Glutamatergic neuron (in vitro differentiated cells): Measurements from ENCODE around the gene VWA7. TPM values are rescaled to one million over a fixed set of nuclear protein-coding genes. Genes with fewer than 3 reads are reported as not detected.
"Not testable (repeated sequence)": the region's sequence is repeated elsewhere in the genome, so short reads cannot be mapped to it uniquely, and the experiment has no call there.

Source experiments
- DNase-seq: peaks from one replicate; pipeline ENCODE4 v3.0.0; 2022
- H3K27ac Mint-ChIP-seq: one replicate; pipeline ENCODE4 v1.8.0; 2020; ENCODE audit warnings: mild to moderate bottlenecking, mixed read lengths, inconsistent platforms; ENCODE audit not compliant: unreplicated experiment
- H3K27me3 Mint-ChIP-seq: one replicate; pipeline ENCODE4 v1.8.0; 2020; ENCODE audit warnings: mild to moderate bottlenecking, moderate library complexity, mixed read lengths, inconsistent platforms; ENCODE audit not compliant: unreplicated experiment
- H3K36me3 Mint-ChIP-seq: one replicate; pipeline ENCODE4 v1.8.0; 2020; ENCODE audit warnings: mild to moderate bottlenecking, mixed read lengths, inconsistent platforms; ENCODE audit not compliant: unreplicated experiment
- H3K4me1 Mint-ChIP-seq: one replicate; pipeline ENCODE4 v1.8.0; 2020; ENCODE audit warnings: mild to moderate bottlenecking, low read depth, mixed read lengths, inconsistent platforms; ENCODE audit not compliant: unreplicated experiment
- H3K4me3 Mint-ChIP-seq: one replicate; pipeline ENCODE4 v1.8.0; 2020; ENCODE audit warnings: mild to moderate bottlenecking, mixed read lengths, inconsistent platforms; ENCODE audit not compliant: unreplicated experiment
- H3K9me3 Mint-ChIP-seq: one replicate; pipeline ENCODE4 v1.8.0; 2020; ENCODE audit warnings: mild to moderate bottlenecking, moderate library complexity, mixed read lengths, inconsistent platforms; ENCODE audit not compliant: unreplicated experiment
- total RNA-seq: library from RNA; stranded (reverse); fragmentation: NEBNext Ultra II Directional; extraction: Animal tissue kit (Norgen Biotek cat#: 25700); gene quantifications from one replicate; pipeline ENCODE4 v1.2.1, GENCODE V29; 2021; ENCODE audit not compliant: unreplicated experiment
- TF ChIP-seq, protein P1 (sequence below): fragments of 200-600 bp; sonication (generic); IDR thresholded peaks from one replicate; pipeline ENCODE4 v1.5.0; 2021; ENCODE audit not compliant: partially characterized antibody, unreplicated experiment

Gene VWA7
- total RNA-seq, 1 donor from 2014 or later: 3.2 TPM

DNA sequence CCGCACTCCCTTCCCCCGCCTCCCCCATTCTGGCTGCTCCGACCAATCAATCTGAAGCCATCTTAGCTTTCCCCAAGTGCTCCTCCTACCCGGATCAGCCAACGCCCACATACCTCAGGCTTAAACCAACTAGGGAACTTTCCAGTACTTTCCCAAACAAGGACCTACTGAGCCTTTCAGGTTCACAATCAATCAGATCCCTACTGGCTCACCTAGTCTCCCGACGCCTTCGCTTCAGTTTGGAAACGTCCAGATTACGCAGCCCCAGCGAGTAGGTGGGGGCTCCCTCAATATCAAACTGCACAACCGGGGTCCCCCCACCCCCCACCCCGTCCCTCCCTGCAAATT, 37.5 kb upstream of the VWA7 start:
- Mint-ChIP-seq H3K36me3 (peaks cover 4% of the 10 kb centered on the region), H3K27me3 (peaks cover 4% of the 10 kb centered on the region), H3K4me3 (peak overlapping the region; percentile 90), H3K9me3 (peaks cover 10% of the 10 kb centered on the region), H3K27ac (peak overlapping the region; percentile 89), H3K4me1 (peaks cover 8% of the 10 kb centered on the region)
- DNase-seq: peak; percentile 69
- TF ChIP-seq, protein P1, sequence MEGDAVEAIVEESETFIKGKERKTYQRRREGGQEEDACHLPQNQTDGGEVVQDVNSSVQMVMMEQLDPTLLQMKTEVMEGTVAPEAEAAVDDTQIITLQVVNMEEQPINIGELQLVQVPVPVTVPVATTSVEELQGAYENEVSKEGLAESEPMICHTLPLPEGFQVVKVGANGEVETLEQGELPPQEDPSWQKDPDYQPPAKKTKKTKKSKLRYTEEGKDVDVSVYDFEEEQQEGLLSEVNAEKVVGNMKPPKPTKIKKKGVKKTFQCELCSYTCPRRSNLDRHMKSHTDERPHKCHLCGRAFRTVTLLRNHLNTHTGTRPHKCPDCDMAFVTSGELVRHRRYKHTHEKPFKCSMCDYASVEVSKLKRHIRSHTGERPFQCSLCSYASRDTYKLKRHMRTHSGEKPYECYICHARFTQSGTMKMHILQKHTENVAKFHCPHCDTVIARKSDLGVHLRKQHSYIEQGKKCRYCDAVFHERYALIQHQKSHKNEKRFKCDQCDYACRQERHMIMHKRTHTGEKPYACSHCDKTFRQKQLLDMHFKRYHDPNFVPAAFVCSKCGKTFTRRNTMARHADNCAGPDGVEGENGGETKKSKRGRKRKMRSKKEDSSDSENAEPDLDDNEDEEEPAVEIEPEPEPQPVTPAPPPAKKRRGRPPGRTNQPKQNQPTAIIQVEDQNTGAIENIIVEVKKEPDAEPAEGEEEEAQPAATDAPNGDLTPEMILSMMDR: no peak

DNA sequence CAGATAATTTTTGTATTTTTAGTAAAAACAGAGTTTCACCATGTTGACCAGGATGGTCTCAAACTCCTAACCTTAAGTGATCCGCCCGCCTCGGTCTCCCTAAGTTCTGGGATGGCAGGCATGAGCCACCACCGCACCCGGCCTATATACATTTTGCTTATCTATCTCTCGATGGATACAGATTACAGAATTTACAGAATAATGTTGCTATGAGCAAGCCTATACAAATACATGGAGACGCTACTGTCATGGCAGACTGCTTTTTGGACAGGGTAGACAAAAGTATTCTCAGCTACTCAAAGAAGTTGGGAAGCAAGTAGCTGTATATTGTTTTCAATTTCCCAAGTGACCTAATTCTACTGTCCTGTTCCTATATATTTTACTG, 36.3 kb upstream of the VWA7 start:
- Mint-ChIP-seq H3K4me3 (peak overlapping the region; percentile 82), H3K27me3 (peaks cover 4% of the 10 kb centered on the region), H3K9me3 (peaks cover 10% of the 10 kb centered on the region), H3K27ac (peak overlapping the region; percentile 91), H3K4me1 (peaks cover 8% of the 10 kb centered on the region), H3K36me3 (peaks cover 4% of the 10 kb centered on the region)
- DNase-seq: no peak
- TF ChIP-seq, protein P1: no peak

DNA sequence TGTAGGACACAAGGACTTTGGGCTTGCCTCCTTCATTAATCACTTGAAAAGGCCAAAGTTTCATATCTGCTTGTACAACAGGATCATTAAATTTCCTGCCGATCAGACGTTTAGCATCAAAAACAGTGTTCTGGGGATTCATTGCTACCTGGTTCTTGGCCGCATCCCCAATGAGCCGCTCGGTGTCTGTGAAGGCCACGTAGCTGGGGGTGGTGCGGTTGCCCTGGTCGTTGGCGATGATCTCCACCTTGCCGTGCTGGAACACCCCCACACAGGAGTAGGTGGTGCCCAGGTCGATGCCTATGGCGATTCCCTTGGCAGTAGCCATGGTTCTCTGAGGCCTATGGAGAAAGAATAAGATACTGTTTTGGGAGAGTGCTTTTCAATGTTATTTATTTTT, 34.5 kb upstream of the VWA7 start:
- peaks cover 4% of the 10 kb centered on the region for H3K27me3 Mint-ChIP-seq
- no peak overlapping the region for H3K27ac Mint-ChIP-seq
- no peak for DNase-seq
- peaks cover 6% of the 10 kb centered on the region for H3K4me1 Mint-ChIP-seq
- peaks cover 3% of the 10 kb centered on the region for H3K9me3 Mint-ChIP-seq
- no peaks in the 10 kb centered on the region for H3K36me3 Mint-ChIP-seq
- TF ChIP-seq, protein P1: no peak
- H3K4me3 Mint-ChIP-seq: no peak overlapping the region

DNA sequence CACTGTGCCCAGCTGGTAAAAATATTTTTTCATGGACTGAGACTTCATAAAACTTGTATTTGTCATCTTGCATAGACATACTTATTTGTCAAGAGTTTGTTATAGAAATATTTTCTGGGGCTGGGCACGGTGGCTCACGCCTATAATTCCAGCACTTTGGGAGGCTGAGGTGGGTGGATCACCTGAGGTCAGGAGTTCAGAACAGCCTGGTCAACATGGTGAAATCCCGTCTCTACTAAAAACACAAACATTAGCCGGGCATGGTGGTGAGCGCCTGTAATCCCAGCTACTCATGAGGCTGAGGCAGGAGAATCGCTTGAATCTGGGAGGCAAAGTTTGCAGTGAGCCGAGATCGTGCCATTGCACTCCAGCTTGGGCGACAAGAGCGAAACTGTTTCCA, 31.5 kb upstream of the VWA7 start:
- not testable (repeated sequence) for DNase-seq, H3K27me3 Mint-ChIP-seq, H3K36me3 Mint-ChIP-seq, H3K27ac Mint-ChIP-seq, H3K4me1 Mint-ChIP-seq, H3K4me3 Mint-ChIP-seq, H3K9me3 Mint-ChIP-seq

DNA sequence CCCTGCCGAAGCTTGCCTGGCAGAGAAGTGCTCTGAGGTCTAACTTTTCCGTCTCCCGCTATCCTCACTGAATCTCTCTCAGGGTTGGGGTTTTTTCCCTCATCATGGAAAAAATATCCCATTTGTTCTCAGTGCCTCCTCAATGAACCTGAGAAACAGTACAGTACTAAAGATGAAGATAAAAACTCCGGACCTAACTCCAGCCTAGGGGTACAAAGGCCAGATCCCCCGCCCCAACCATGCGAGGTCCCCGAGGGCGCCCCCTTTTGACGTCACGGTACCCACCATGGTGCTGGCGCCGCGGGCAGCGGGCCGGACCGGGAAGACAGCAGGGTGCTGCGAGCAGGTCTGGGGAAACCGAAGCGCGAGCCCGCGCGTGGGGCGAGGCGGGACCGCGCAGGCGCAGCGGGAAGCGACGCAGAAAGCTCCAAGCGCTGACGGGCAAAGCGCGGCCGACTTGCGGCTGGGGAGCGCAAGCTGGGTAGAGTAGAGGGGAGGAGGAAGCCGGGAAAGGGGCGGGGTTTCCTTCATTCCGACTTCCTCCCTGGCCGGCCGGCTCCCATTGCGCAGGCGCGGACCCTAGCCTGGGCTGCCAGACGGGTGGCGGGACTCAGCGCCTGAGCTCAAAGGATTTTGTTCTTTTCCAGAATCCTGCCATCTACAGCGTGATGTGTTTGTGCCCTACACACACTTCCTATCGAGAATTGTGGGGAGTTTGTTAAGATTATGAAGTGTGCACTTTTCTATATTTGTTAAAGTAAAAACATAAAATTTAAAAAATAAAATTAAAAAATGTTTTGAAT, 29.5 kb upstream of the VWA7 start, which contains the start of gene LSM2:
Gene LSM2 (minus strand): TSS at position 497 of the 803 bp plus-strand sequence. CDS start 209 bp downstream, at position 288.
- no peaks in the 10 kb centered on the region for H3K36me3 Mint-ChIP-seq
- H3K27ac Mint-ChIP-seq: peak within 1 kb of the TSS; percentile 90
- H3K9me3 Mint-ChIP-seq: peaks cover 6% of the 10 kb centered on the region
- H3K27me3 Mint-ChIP-seq: no peaks in the 10 kb centered on the region
- peak within 1 kb of the TSS; percentile 97 for H3K4me3 Mint-ChIP-seq
- peaks cover 4% of the 10 kb centered on the region for H3K4me1 Mint-ChIP-seq
- TF ChIP-seq, protein P1: peak; percentile 40
- peak; percentile 99 for DNase-seq
